Thyroid gland (tissue), 4 donors: ENCODE measurements around the gene KCNG2.

Source experiments
- CTCF ChIP-seq, 6 experiments: fragments of 200-600 bp in 3 of 6; fragments of 450-650 bp in 3 of 6; sonication (generic) in 3 of 6; IDR thresholded peaks; one replicate each; pipeline ENCODE4 v1.5.1; 2016 to 2019; ENCODE audit warnings: antibody characterized with exemption in 6 of 6, mild to moderate bottlenecking in 2 of 6, inconsistent platforms in 1 of 6, moderate library complexity in 1 of 6
- POLR2A ChIP-seq, 2 donors: fragments of 450-650 bp; IDR thresholded peaks; one replicate each; pipeline ENCODE4 v1.6.1; 2017; ENCODE audit warnings: antibody characterized with exemption in 2 of 2, mild to moderate bottlenecking in 2 of 2, moderate library complexity in 1 of 2

- TF ChIP-seq CTCF (IDR thresholded peaks at IDR 0.05) (no peak), POLR2A (IDR thresholded peaks at IDR 0.05) (no peak)
Measured at GRCh38 chr18:79910563-79911343, 113.0 kb downstream of the KCNG2 start.
